ENCODE results near the gene ZNF550. TPM values are rescaled to one million over a fixed set of nuclear protein-coding genes. Genes with fewer than 3 reads are reported as not detected.

Gene ZNF550
- polyA plus RNA-seq, 3 donors = 0.25 to 2.7 (median 0.65) TPM

DNA sequence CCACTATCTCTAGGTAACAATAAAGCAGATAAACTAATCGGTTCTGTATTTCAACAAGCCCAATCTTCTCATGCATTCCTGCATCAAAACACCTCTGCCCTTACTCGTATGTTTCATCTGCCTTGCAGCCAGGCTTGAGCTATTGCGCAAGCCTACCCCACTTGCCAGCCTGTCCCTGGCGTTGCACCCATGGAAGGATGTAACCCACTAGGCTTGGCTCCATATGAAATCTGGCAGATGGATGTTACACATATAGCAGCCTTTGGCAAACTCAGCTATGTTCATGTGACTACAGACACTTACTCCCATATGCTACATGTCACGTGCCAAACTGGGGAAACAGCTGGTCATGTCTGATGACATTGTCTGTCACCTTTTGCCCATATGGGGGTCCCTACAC lies 44.4 kb downstream of the ZNF550 start:
- Histone ChIP-seq H3K4me2 (replicated peaks; ENCODE audit: extremely low read depth, low read length, poor library complexity, severe bottlenecking) (no peak overlapping the region), H3K4me3 (replicated peaks in 1 of 3; ENCODE audit: low read depth in 2 of 3, low read length in 3 of 3) (no peak overlapping the region), H4K20me1 (ENCODE audit: insufficient read depth, low read length) (no peaks in the 10 kb centered on the region), H2AFZ (ENCODE audit: insufficient read depth, low read depth, low read length, poor library complexity, severe bottlenecking) (no peak overlapping the region), H3K36me3 (replicated peaks in 1 of 2; ENCODE audit: control insufficient read depth in 1 of 2, insufficient read depth in 2 of 2, low read length in 2 of 2) (peaks cover 0 to 34% of the 10 kb centered on the region in 2 donors), H3K9ac (ENCODE audit: insufficient read depth, low read length, poor library complexity, severe bottlenecking) (no peak overlapping the region), H3K79me2 (ENCODE audit: insufficient read depth, low read length) (no peaks in the 10 kb centered on the region), H3K27me3 (ENCODE audit: control insufficient read depth in 2 of 2, insufficient read depth in 2 of 2, low read length in 2 of 2) (no peaks in the 10 kb centered on the region), H3K4me1 (ENCODE audit: control insufficient read depth in 1 of 2, insufficient read depth in 2 of 2, low read length in 2 of 2) (no peaks in the 10 kb centered on the region), H3K9me3 (replicated peaks in 1 of 2; ENCODE audit: control insufficient read depth in 1 of 2, insufficient read depth in 1 of 2, low read length in 2 of 2) (peaks cover 55 to 80% of the 10 kb centered on the region in 2 donors), H3K27ac (ENCODE audit: low read depth in 1 of 2, low read length in 2 of 2) (no peak overlapping the region)
- TF ChIP-seq CTCF (IDR thresholded peaks at IDR 0.05) = no peak
- Mint-ChIP-seq H3K9me3 (peaks cover 34 to 85% (median 74%) of the 10 kb centered on the region in 7 donors), H3K27ac (no peak overlapping the region), H3K4me1 (no peaks in the 10 kb centered on the region), H3K36me3 (peaks cover 4 to 19% of the 10 kb centered on the region in 2 donors), H3K4me3 (no peak overlapping the region), H3K27me3 (ENCODE audit: low read depth in 3 of 3) (no peaks in the 10 kb centered on the region)
- WGBS (ENCODE audit: insufficient coverage) = 78% methylated on average over 5 of the region's 5 CpGs
- no peak for DNase-seq
- intact Hi-C loops (cut with micrococcal nuclease) = no loop called here

DNA sequence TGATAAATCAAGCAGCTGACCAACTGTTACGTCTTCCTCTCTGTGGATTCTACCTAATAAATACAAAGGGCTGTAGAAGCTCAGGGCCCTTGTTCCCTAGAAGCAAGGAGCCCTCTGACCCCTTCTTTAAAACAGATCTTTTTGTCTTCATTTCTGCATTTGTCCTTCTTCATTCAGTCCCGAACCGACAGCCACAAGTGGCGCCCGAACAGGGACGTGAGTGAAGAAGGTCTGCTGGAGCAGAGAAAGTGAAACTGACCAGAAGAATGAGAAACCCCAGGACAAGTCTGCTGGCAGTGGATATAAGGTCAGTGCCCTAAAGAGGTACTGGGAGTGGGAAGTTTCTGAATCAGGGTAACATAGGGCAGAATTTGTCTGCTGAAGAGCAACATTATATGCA lies 46.8 kb downstream of the ZNF550 start:
- Histone ChIP-seq H3K27ac (ENCODE audit: low read depth in 1 of 2, low read length in 2 of 2) (no peak overlapping the region), H3K79me2 (ENCODE audit: insufficient read depth, low read length) (no peaks in the 10 kb centered on the region), H3K4me3 (replicated peaks in 1 of 3; ENCODE audit: low read depth in 2 of 3, low read length in 3 of 3) (peak overlapping the region in 1 of 3 experiments; percentile 34), H3K4me1 (ENCODE audit: control insufficient read depth in 1 of 2, insufficient read depth in 2 of 2, low read length in 2 of 2) (no peaks in the 10 kb centered on the region), H3K27me3 (ENCODE audit: control insufficient read depth in 2 of 2, insufficient read depth in 2 of 2, low read length in 2 of 2) (no peaks in the 10 kb centered on the region), H2AFZ (ENCODE audit: insufficient read depth, low read depth, low read length, poor library complexity, severe bottlenecking) (no peak overlapping the region), H3K4me2 (replicated peaks; ENCODE audit: extremely low read depth, low read length, poor library complexity, severe bottlenecking) (no peak overlapping the region), H3K36me3 (replicated peaks in 1 of 2; ENCODE audit: control insufficient read depth in 1 of 2, insufficient read depth in 2 of 2, low read length in 2 of 2) (peaks cover 0 to 34% of the 10 kb centered on the region in 2 donors), H3K9me3 (replicated peaks in 1 of 2; ENCODE audit: control insufficient read depth in 1 of 2, insufficient read depth in 1 of 2, low read length in 2 of 2) (peaks cover 47 to 96% of the 10 kb centered on the region in 2 donors), H4K20me1 (ENCODE audit: insufficient read depth, low read length) (no peaks in the 10 kb centered on the region), H3K9ac (ENCODE audit: insufficient read depth, low read length, poor library complexity, severe bottlenecking) (no peak overlapping the region)
- peaks cover 37 to 88% (median 80%) of the 10 kb centered on the region in 7 donors for H3K9me3 Mint-ChIP-seq
- H3K4me1 Mint-ChIP-seq = no peaks in the 10 kb centered on the region
- 100% methylated on average over 5 of the region's 6 CpGs for WGBS (ENCODE audit: insufficient coverage)
- intact Hi-C loops (cut with micrococcal nuclease) = no loop called here
- no peak for TF ChIP-seq CTCF (IDR thresholded peaks at IDR 0.05)
- H3K4me3 Mint-ChIP-seq = no peak overlapping the region
- peaks cover 15 to 26% of the 10 kb centered on the region in 2 donors for H3K36me3 Mint-ChIP-seq
- no peaks in the 10 kb centered on the region for H3K27me3 Mint-ChIP-seq (ENCODE audit: low read depth in 3 of 3)
- no peak overlapping the region for H3K27ac Mint-ChIP-seq
- no peak for DNase-seq

Measured in CD14-positive monocyte (primary cell).